A172 (cell line): ENCODE data around the gene SIK1. TPM values are rescaled to one million over a fixed set of nuclear protein-coding genes. Genes with fewer than 3 reads are reported as not detected.
"Not testable (repeated sequence)": the region's sequence is repeated elsewhere in the genome, so short reads cannot be mapped to it uniquely, and the experiment has no call there.

Experiments used
- DNase-seq: peaks from one replicate; pipeline ENCODE4 v3.0.0-alpha.2; 2015; ENCODE audit warnings: low spot score
- total RNA-seq: library from RNA; depleted of rRNA; stranded (reverse); fragments of >200 nt; shearing (Covaris generic); gene quantifications from 2 replicates; pipeline ENCODE4 v1.2.3, GENCODE V29; 2014; rRNA removed

The SIK1 gene
- 4.9 and 8.5 TPM in 2 replicates for total RNA-seq

GRCh38 chr21:43426404-43427241, at the start of gene SIK1:
TSS of gene SIK1 (minus strand) at chr21:43427131. CDS start at chr21:43426178, 953 bp downstream.
- DNase-seq: not testable (repeated sequence)

- not testable (repeated sequence) for DNase-seq
These were observed 44.8 kb upstream of the SIK1 start for GRCh38 chr21:43471597-43472242.

DNA sequence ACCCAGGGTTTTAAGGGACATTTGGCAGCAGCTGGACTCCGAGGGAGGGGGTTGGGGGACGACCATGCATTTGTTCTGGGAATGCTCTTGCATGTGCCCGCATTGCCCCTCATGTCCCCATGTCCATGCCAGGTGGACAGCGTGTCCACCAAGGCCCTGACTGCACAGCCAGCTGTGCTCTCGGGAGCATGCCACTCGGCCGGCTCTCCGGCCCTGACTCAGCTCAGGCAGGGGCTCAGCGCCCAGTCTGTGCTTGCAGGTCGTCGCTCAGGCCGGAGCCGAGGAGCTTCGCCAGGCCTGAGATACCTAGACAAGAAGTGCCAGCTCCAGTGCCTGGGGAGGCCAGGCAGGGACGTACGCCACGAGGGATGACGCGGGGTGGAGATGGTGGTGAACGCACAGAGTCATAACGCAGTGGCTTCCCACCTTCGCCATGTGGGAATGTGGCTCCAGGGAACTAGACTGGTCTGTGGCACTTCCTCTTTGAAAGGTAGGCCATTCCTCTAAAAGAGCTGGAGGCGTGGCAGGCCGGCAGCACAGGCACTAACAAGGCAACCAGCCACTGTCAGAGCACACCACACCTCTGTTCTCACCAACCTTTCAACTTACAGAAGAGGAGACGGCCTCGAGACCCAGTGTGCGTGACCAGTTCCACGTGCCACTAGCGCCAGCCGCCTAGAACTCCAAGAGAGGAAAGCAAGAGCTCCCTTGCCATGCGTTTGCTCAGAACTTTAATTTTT, 43.0 kb upstream of the SIK1 start:
- DNase-seq: not testable (repeated sequence)

GRCh38 chr21:43467785-43468184, 40.9 kb upstream of the SIK1 start:
- DNase-seq: no peak

DNA sequence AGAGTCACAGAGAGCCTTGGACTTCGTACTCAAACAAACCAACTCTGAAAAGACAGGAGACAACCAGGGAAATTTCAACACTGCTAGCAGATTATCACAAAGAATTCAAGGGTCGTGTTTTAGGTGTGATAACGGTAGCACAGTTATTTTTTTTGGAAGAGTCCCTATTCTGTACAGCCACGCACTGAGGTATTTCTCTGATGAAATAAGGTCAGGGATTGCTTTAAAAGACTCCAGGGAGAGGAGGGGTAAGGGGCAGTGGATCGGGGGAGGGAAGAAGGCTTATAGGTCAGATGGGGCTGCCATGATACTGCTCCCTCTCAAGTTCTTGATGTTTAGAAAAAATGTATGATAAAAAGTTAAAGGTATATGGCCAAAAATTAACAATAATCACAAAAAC, 38.2 kb upstream of the SIK1 start:
- not testable (repeated sequence) for DNase-seq

- not testable (repeated sequence) for DNase-seq
These were observed 36.7 kb upstream of the SIK1 start for GRCh38 chr21:43463498-43464261.

GRCh38 chr21:43462932-43463331, 36.0 kb upstream of the SIK1 start:
- DNase-seq: not testable (repeated sequence)

GRCh38 chr21:43460475-43460874, 33.5 kb upstream of the SIK1 start:
- not testable (repeated sequence) for DNase-seq

GRCh38 chr21:43458995-43459394, 32.1 kb upstream of the SIK1 start:
- not testable (repeated sequence) for DNase-seq

GRCh38 chr21:43456616-43457314, 29.8 kb upstream of the SIK1 start:
- DNase-seq: not testable (repeated sequence)

GRCh38 chr21:43455717-43456116, 28.8 kb upstream of the SIK1 start:
- DNase-seq: not testable (repeated sequence)

- DNase-seq: not testable (repeated sequence)
These were observed 27.2 kb upstream of the SIK1 start for GRCh38 chr21:43454176-43454575.

DNA sequence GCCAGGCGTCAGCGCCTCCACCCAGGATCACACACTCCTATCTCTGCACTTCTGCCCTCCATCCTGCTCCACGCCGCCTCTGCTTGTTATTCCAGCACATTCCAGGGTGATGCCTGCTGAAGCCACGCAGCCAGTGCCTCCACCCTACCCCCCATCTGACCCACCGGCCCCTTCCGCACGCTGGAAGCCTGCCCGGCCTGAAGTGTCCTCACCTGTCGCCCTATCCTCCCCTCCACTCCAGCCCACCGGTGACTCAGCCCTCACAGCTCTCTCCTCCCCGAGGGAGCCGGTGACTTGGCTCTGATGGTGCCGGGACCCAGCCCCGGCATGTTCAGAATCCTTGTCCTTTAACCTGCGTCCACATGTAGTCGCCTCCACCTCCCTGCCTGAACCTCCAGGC, 24.9 kb upstream of the SIK1 start:
- DNase-seq: not testable (repeated sequence)

DNA sequence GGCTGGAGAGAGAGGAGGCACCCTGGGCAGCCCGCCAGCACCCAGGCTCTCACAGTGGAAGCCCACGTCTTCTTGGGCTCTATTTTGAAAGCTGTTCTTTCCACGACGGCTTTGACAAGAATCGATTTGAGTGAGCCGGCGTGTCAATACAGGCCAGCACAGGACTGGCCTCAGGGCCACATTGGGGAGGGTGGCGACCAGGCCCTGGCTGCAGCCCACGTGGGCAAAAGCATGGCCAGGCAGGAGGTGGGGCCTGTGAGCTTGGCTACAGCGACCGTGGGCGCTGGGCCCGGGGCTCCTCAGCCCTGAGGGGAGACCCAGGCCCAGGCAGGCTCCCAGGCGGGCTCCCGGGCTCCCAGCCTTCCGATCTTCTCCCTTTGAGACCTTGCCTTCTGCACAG, 23.4 kb upstream of the SIK1 start:
- DNase-seq: not testable (repeated sequence)

- DNase-seq: not testable (repeated sequence)
These were observed 20.5 kb upstream of the SIK1 start for GRCh38 chr21:43447353-43447977.

GRCh38 chr21:43446277-43446932, 19.5 kb upstream of the SIK1 start:
- not testable (repeated sequence) for DNase-seq

- DNase-seq: not testable (repeated sequence)
These were observed 17.6 kb upstream of the SIK1 start for GRCh38 chr21:43444524-43444923.

GRCh38 chr21:43442571-43442970, 15.6 kb upstream of the SIK1 start:
- not testable (repeated sequence) for DNase-seq

- DNase-seq: not testable (repeated sequence)
These were observed 14.2 kb upstream of the SIK1 start for GRCh38 chr21:43440835-43441727.
